ENCODE measurements around the gene CCR3. TPM values are rescaled to one million over a fixed set of nuclear protein-coding genes. Genes with fewer than 3 reads are reported as not detected.

Gene CCR3
- total RNA-seq, 1 donor from 2014 or later: not detected

DNA sequence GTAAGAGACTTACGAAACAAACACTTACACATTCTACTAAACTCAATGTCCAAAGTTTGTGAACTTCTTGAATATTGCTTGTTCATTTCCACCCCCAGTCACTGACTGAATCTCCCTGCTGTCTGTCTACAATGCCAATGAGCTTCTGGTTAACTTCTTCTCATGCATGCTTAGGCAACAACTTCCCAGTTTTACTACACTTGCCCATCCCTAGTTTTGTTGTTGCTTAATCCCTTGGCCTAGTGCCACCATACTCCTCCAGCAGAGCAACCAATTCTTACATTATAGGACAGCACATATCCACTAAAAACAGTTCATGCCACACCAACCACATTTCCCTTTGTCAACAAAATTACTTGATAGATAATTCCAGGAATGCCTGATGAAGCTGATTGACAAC, 70.7 kb downstream of the CCR3 start:
- Mint-ChIP-seq H3K4me3 (no peak overlapping the region), H3K9me3 (peaks cover 5% of the 10 kb centered on the region), H3K27me3 (ENCODE audit: low read depth) (peaks cover 22% of the 10 kb centered on the region), H3K27ac (ENCODE audit: unreplicated experiment) (no peak overlapping the region), H3K4me1 (no peaks in the 10 kb centered on the region), H3K36me3 (ENCODE audit: low read depth) (no peaks in the 10 kb centered on the region)
- TF ChIP-seq, protein P1, sequence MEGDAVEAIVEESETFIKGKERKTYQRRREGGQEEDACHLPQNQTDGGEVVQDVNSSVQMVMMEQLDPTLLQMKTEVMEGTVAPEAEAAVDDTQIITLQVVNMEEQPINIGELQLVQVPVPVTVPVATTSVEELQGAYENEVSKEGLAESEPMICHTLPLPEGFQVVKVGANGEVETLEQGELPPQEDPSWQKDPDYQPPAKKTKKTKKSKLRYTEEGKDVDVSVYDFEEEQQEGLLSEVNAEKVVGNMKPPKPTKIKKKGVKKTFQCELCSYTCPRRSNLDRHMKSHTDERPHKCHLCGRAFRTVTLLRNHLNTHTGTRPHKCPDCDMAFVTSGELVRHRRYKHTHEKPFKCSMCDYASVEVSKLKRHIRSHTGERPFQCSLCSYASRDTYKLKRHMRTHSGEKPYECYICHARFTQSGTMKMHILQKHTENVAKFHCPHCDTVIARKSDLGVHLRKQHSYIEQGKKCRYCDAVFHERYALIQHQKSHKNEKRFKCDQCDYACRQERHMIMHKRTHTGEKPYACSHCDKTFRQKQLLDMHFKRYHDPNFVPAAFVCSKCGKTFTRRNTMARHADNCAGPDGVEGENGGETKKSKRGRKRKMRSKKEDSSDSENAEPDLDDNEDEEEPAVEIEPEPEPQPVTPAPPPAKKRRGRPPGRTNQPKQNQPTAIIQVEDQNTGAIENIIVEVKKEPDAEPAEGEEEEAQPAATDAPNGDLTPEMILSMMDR (conservative IDR thresholded peaks at IDR 0.05): no peak
- DNase-seq (ENCODE audit: low read depth, low spot score): no peak

DNA sequence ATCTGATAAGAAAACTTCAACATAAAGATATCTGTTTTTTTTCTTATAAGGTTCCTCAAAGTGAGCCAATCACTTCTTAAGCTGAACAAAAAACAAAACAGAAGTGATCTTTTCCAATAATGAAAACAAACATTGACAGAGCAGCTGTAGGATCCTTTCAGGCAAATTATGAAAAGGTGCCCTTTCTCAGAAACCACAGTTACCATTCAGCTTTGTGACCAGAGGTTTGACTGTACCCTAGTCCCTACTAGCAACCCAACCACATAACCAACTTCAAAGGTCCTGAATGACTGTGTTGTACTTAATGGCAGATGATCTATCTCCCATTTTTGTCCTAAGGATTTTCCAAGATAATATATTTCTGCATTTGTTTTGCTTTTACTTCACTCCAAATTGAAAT, 72.3 kb downstream of the CCR3 start:
- H3K4me1 Mint-ChIP-seq: no peaks in the 10 kb centered on the region
- H3K9me3 Mint-ChIP-seq: peaks cover 5% of the 10 kb centered on the region
- H3K36me3 Mint-ChIP-seq (ENCODE audit: low read depth): no peaks in the 10 kb centered on the region
- no peak overlapping the region for H3K4me3 Mint-ChIP-seq
- peaks cover 22% of the 10 kb centered on the region for H3K27me3 Mint-ChIP-seq (ENCODE audit: low read depth)
- TF ChIP-seq, protein P1 (conservative IDR thresholded peaks at IDR 0.05): no peak
- H3K27ac Mint-ChIP-seq (ENCODE audit: unreplicated experiment): no peak overlapping the region
- DNase-seq (ENCODE audit: low read depth, low spot score): no peak

DNA sequence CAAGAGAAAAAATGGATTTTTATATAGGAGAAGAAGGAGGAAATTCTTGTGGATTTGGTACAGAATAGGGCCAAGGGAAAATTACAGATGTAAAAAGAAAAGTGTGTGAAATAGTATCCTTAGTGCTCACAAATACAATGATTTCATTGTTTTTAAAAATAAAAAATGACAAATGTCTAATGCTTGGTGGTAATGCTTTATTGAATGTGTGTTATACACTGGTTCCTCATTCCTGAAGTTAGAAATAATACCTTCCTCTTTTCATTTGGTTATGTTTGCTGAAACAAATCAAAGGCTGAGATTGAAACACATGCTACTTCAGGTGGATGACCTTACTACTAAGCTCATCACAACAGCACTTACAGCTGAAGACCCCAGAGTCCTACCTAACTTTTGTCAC, 73.9 kb downstream of the CCR3 start:
- TF ChIP-seq, protein P1 (conservative IDR thresholded peaks at IDR 0.05): no peak
- Mint-ChIP-seq H3K27me3 (ENCODE audit: low read depth) (peaks cover 25% of the 10 kb centered on the region), H3K9me3 (peaks cover 9% of the 10 kb centered on the region), H3K4me3 (no peak overlapping the region), H3K27ac (ENCODE audit: unreplicated experiment) (no peak overlapping the region), H3K36me3 (ENCODE audit: low read depth) (no peaks in the 10 kb centered on the region), H3K4me1 (no peaks in the 10 kb centered on the region)
- no peak for DNase-seq (ENCODE audit: low read depth, low spot score)

Other genes with a start within 250 kb of the CCR3 start
- 9.7 and 10.4 TPM in 2 replicates for gene FYCO1, start 246.6 kb upstream of the CCR3 start, total RNA-seq
- not detected in 2 replicates for gene XCR1, start 215.0 kb upstream of the CCR3 start, total RNA-seq
- gene CCR1, start 34.1 kb upstream of the CCR3 start, total RNA-seq: 0.12 TPM in 1 of 2 replicates, not detected in the other
- gene CCR2, start 111.7 kb downstream of the CCR3 start, total RNA-seq: not detected in 2 replicates
- gene CCR5, start 128.5 kb downstream of the CCR3 start, total RNA-seq: not detected in 2 replicates
- not detected in 2 replicates for gene CCRL2, start 164.8 kb downstream of the CCR3 start, total RNA-seq
- not detected in 2 replicates for gene LTF, start 222.4 kb downstream of the CCR3 start, total RNA-seq